ENCODE measurements around the gene TAS2R43. TPM values are rescaled to one million over a fixed set of nuclear protein-coding genes. Genes with fewer than 3 reads are reported as not detected.

TAS2R43 gene
- total and polyA plus RNA-seq, 2 of the 8 experiments (the other 6 are each of a cell fraction or from before 2014, with no cell fraction given), result 0.18 TPM; not detected in 1

DNA sequence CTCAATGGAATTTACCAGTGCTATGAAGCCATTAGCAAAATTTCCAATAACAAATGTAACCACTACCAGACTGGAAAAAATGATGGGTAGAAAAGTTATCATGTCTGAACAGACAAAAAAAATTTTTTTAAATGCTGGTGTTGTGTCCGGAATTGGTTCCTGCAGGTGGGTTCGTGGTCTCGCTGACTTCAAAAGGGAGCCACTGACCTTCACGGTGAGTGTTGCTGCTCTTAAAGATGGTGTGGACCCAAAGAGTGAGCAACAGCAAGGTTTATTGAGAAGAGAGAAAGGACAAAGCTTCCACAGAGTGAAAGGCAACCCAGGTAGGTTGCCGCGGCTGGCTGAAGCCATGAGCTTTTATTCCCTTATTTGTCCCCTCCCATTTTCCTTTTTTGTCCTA lies at the start of gene TAS2R43 (continued):
- no peak for TF ChIP-seq TAF7 (optimal IDR thresholded peaks at IDR 0.05; ENCODE audit: borderline replicate concordance, low read depth, low read length)
- no peak for TF ChIP-seq JUN (IDR thresholded peaks at IDR 0.05; ENCODE audit: low read depth, low read length)
- no peak for TF ChIP-seq CBX5 (IDR thresholded peaks at IDR 0.05; ENCODE audit: low read depth, low read length)
- TF ChIP-seq SIN3A (conservative IDR thresholded peaks at IDR 0.05 in 1 of 2, IDR thresholded peaks at IDR 0.05 in 1 of 2; ENCODE audit: low read depth in 1 of 2, low read length in 2 of 2), result no peak
- no peak for TF ChIP-seq BCL11A (IDR thresholded peaks at IDR 0.05; ENCODE audit: low read depth in 2 of 2, low read length in 2 of 2)
- no peak for TF ChIP-seq POU5F1 (IDR thresholded peaks at IDR 0.05; ENCODE audit: low read depth, low read length)
- TF ChIP-seq, protein P1, sequence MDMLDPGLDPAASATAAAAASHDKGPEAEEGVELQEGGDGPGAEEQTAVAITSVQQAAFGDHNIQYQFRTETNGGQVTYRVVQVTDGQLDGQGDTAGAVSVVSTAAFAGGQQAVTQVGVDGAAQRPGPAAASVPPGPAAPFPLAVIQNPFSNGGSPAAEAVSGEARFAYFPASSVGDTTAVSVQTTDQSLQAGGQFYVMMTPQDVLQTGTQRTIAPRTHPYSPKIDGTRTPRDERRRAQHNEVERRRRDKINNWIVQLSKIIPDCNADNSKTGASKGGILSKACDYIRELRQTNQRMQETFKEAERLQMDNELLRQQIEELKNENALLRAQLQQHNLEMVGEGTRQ (IDR thresholded peaks at IDR 0.05; ENCODE audit: low read length), result no peak

Measured in H1 (cell line).